Lung microvascular endothelial cell (primary cell): ENCODE measurements around the gene IL3. TPM values are rescaled to one million over a fixed set of nuclear protein-coding genes. Genes with fewer than 3 reads are reported as not detected.

ENCODE experiments used
- DNase-seq, 2 donors: peaks; one replicate each; pipeline versions ENCODE4 v3.0.0 to v3.0.0-alpha.2; 2010; ENCODE audit warnings: low read depth in 2 of 2
- total RNA-seq: library from RNA; depleted of rRNA; stranded (reverse); fragments of >200 nt; gene quantifications from 2 replicates; pipeline ENCODE4 v1.2.1, GENCODE V29; 2014

The IL3 gene
- total RNA-seq, 1 donor from 2014 or later = not detected

GRCh38 chr5:132072070-132072469, 11.6 kb downstream of the IL3 start:
- no peak for DNase-seq

GRCh38 chr5:132072528-132072927, 12.1 kb downstream of the IL3 start:
- no peak for DNase-seq

- DNase-seq = peak; percentile 36 to 69
These were observed 13.0 kb downstream of the IL3 start, which contains the start of gene CSF2 for GRCh38 chr5:132073231-132074013. Gene CSF2, plus strand, starts transcription at chr5:132073789. Its CDS starts 35 bp downstream, at chr5:132073824.

GRCh38 chr5:132074091-132074771, 13.8 kb downstream of the IL3 start:
- DNase-seq = no peak

GRCh38 chr5:132074772-132075718, 14.6 kb downstream of the IL3 start:
- DNase-seq = no peak

- DNase-seq = no peak
These were observed 15.2 kb downstream of the IL3 start for GRCh38 chr5:132075719-132076077.

- DNase-seq = no peak
These were observed 15.9 kb downstream of the IL3 start for GRCh38 chr5:132076202-132076830.

- DNase-seq = no peak
These were observed 16.5 kb downstream of the IL3 start for GRCh38 chr5:132076983-132077382.

- DNase-seq = no peak
These were observed 18.6 kb downstream of the IL3 start for GRCh38 chr5:132079081-132079480.

- no peak for DNase-seq
These were observed 19.2 kb downstream of the IL3 start for GRCh38 chr5:132079619-132080018.

GRCh38 chr5:132080595-132080994, 20.1 kb downstream of the IL3 start:
- DNase-seq = no peak

GRCh38 chr5:132081458-132081857, 21.0 kb downstream of the IL3 start:
- no peak for DNase-seq

GRCh38 chr5:132082329-132083023, 22.0 kb downstream of the IL3 start:
- DNase-seq = no peak

GRCh38 chr5:132083071-132083678, 22.7 kb downstream of the IL3 start:
- no peak for DNase-seq

- no peak for DNase-seq
These were observed 25.2 kb downstream of the IL3 start for GRCh38 chr5:132085686-132086085.

- peak; percentile 95 to 99 for DNase-seq
These were observed 25.9 kb downstream of the IL3 start for GRCh38 chr5:132086277-132086794.

- peak; percentile 12 to 53 for DNase-seq
These were observed 26.7 kb downstream of the IL3 start for GRCh38 chr5:132087176-132087575.

- DNase-seq = no peak
These were observed 27.2 kb downstream of the IL3 start for GRCh38 chr5:132087661-132088060.

- no peak for DNase-seq
These were observed 28.9 kb downstream of the IL3 start for GRCh38 chr5:132089363-132089762.

- DNase-seq = peak; percentile 67 to 76
These were observed 29.7 kb downstream of the IL3 start for GRCh38 chr5:132090107-132090506.
